HG03442 (cell line): ENCODE measurements around the gene P2RY12.

Experiments
- ATAC-seq: cut with Tn5 transposase; IDR thresholded peaks from one replicate; pipeline ENCODE4 v1.9.1; 2021; ENCODE audit warnings: mild to moderate bottlenecking, moderate library complexity; ENCODE audit not compliant: unreplicated experiment

The P2RY12 gene

GRCh38 chr3:151384741-151385174 is at the start of gene P2RY12:
Gene P2RY12 (minus strand): TSS chr3:151384753. CDS start chr3:151338845, 45,908 bp downstream.
- peak; percentile 43 for ATAC-seq

- ATAC-seq, result no peak
Observed at GRCh38 chr3:151432616-151433372, 48.2 kb upstream of the P2RY12 start.

GRCh38 chr3:151431940-151432339 is 47.4 kb upstream of the P2RY12 start:
- ATAC-seq, result no peak

GRCh38 chr3:151430821-151431484 is 46.4 kb upstream of the P2RY12 start:
- no peak for ATAC-seq

- no peak for ATAC-seq
Observed at GRCh38 chr3:151428386-151428785, 43.8 kb upstream of the P2RY12 start.

GRCh38 chr3:151426341-151426657 is 41.7 kb upstream of the P2RY12 start:
- ATAC-seq, result peak; percentile 82

- ATAC-seq, result peak; percentile 33
Observed at GRCh38 chr3:151425627-151426340, 41.2 kb upstream of the P2RY12 start.

GRCh38 chr3:151423091-151423490 is 38.5 kb upstream of the P2RY12 start:
- no peak for ATAC-seq

GRCh38 chr3:151421938-151422337 is 37.4 kb upstream of the P2RY12 start:
- ATAC-seq, result no peak

- no peak for ATAC-seq
Observed at GRCh38 chr3:151419806-151420205, 35.3 kb upstream of the P2RY12 start.

- no peak for ATAC-seq
Observed at GRCh38 chr3:151415289-151415688, 30.7 kb upstream of the P2RY12 start.

GRCh38 chr3:151412989-151413388 is 28.4 kb upstream of the P2RY12 start:
- ATAC-seq, result no peak

GRCh38 chr3:151410891-151411559 is 26.5 kb upstream of the P2RY12 start:
- no peak for ATAC-seq

GRCh38 chr3:151407928-151408327 is 23.4 kb upstream of the P2RY12 start:
- no peak for ATAC-seq

GRCh38 chr3:151404316-151404715 is 19.8 kb upstream of the P2RY12 start:
- ATAC-seq, result no peak

- no peak for ATAC-seq
Observed at GRCh38 chr3:151403246-151403645, 18.7 kb upstream of the P2RY12 start.

GRCh38 chr3:151402349-151402748 is 17.8 kb upstream of the P2RY12 start:
- no peak for ATAC-seq

- ATAC-seq, result no peak
Observed at GRCh38 chr3:151400341-151400740, 15.8 kb upstream of the P2RY12 start.

- ATAC-seq, result no peak
Observed at GRCh38 chr3:151398895-151399294, 14.3 kb upstream of the P2RY12 start.

GRCh38 chr3:151395806-151396205 is 11.3 kb upstream of the P2RY12 start:
- ATAC-seq, result no peak

- ATAC-seq, result no peak
Observed at GRCh38 chr3:151394611-151395010, 10.1 kb upstream of the P2RY12 start.
